Measurements from ENCODE around the gene IMMP2L.
"Not testable (repeated sequence)": the region's sequence is repeated elsewhere in the genome, so short reads cannot be mapped to it uniquely, and the experiment has no call there.

Gene IMMP2L

GRCh38 chr7:110983822-110984456 is 578.4 kb downstream of the IMMP2L start:
- no peak for DNase-seq

GRCh38 chr7:110977127-110977737 is 585.1 kb downstream of the IMMP2L start:
- peak; percentile 74 for DNase-seq

GRCh38 chr7:110975486-110975885 is 586.8 kb downstream of the IMMP2L start:
- DNase-seq: no peak

- DNase-seq: no peak
These were observed 587.9 kb downstream of the IMMP2L start for GRCh38 chr7:110974441-110974840.

GRCh38 chr7:110973196-110973990 is 588.9 kb downstream of the IMMP2L start:
- peak; percentile 67 for DNase-seq

- no peak for DNase-seq
These were observed 597.5 kb downstream of the IMMP2L start for GRCh38 chr7:110964775-110965174.

- no peak for DNase-seq
These were observed 599.5 kb downstream of the IMMP2L start for GRCh38 chr7:110962826-110963225.

GRCh38 chr7:110962374-110962773 is 599.9 kb downstream of the IMMP2L start:
- DNase-seq: no peak

GRCh38 chr7:110960811-110961210 is 601.5 kb downstream of the IMMP2L start:
- DNase-seq: peak; percentile 21

- DNase-seq: no peak
These were observed 614.0 kb downstream of the IMMP2L start for GRCh38 chr7:110948280-110948679.

GRCh38 chr7:110947408-110947807 is 614.9 kb downstream of the IMMP2L start:
- no peak for DNase-seq

GRCh38 chr7:110944966-110945644 is 617.2 kb downstream of the IMMP2L start:
- DNase-seq: peak; percentile 4

GRCh38 chr7:110944448-110944847 is 617.8 kb downstream of the IMMP2L start:
- DNase-seq: no peak

GRCh38 chr7:110943701-110944345 is 618.5 kb downstream of the IMMP2L start:
- peak; percentile 76 for DNase-seq

- no peak for DNase-seq
These were observed 620.9 kb downstream of the IMMP2L start for GRCh38 chr7:110941385-110941784.

GRCh38 chr7:110940756-110941155 is 621.5 kb downstream of the IMMP2L start:
- peak; percentile 10 for DNase-seq

- no peak for DNase-seq
These were observed 624.1 kb downstream of the IMMP2L start for GRCh38 chr7:110938165-110938564.

- not testable (repeated sequence) for DNase-seq
These were observed 625.6 kb downstream of the IMMP2L start for GRCh38 chr7:110936665-110937064.

GRCh38 chr7:110929480-110930249 is 632.6 kb downstream of the IMMP2L start:
- DNase-seq: no peak

GRCh38 chr7:110922906-110923305 is 639.4 kb downstream of the IMMP2L start:
- peak; percentile 23 for DNase-seq

GRCh38 chr7:110921595-110922151 is 640.6 kb downstream of the IMMP2L start:
- DNase-seq: no peak
